Liver (tissue), 3 donors: ENCODE data around the gene SLC15A5.

Experiments used
- CTCF ChIP-seq: fragments of 150-350 bp; IDR thresholded peaks from 2 replicates; pipeline ENCODE4 v1.5.1; 2017; ENCODE audit warnings: improper control_type of control experiment, low read depth, low read length; ENCODE audit not compliant: missing input control
- HNF4G ChIP-seq: IDR thresholded peaks from 2 replicates; pipeline ENCODE4 v1.6.1; 2016; ENCODE audit warnings: antibody characterized with exemption
- MAX ChIP-seq: IDR thresholded peaks from 2 replicates; pipeline ENCODE4 v1.6.1; 2016; ENCODE audit warnings: antibody characterized with exemption
- REST ChIP-seq: IDR thresholded peaks from 2 replicates; pipeline ENCODE4 v1.6.1; 2016; ENCODE audit warnings: antibody characterized with exemption, mild to moderate bottlenecking
- TAF1 ChIP-seq: conservative IDR thresholded peaks from 2 replicates; pipeline ENCODE4 v1.6.1; 2016; ENCODE audit warnings: antibody characterized with exemption, mild to moderate bottlenecking
- YY1 ChIP-seq: IDR thresholded peaks from 2 replicates; pipeline ENCODE4 v1.6.1; 2016; ENCODE audit warnings: antibody characterized with exemption, mild to moderate bottlenecking
- donor health status: healthy.
- donor health status: healthy.

GRCh38 chr12:16291032-16291431 lies 13.5 kb upstream of the SLC15A5 start:
- TF ChIP-seq CTCF (no peak), TAF1 (no peak), YY1 (no peak), MAX (no peak), REST (no peak), HNF4G (no peak)
